ENCODE data around the gene TBC1D32.

The TBC1D32 gene

GRCh38 chr6:121356575-121356974, 22.3 kb upstream of the TBC1D32 start:
- ChIA-PET CTCF (interaction anchor here (0.6 kb wide), 1 partner anchor 299 kb away, joined by 3 read pairs; no protein-coding TSS in a partner anchor), POLR2A (no interaction called here)
- no peak for DNase-seq (ENCODE audit: extremely low spot score)
- TF ChIP-seq, protein P1, sequence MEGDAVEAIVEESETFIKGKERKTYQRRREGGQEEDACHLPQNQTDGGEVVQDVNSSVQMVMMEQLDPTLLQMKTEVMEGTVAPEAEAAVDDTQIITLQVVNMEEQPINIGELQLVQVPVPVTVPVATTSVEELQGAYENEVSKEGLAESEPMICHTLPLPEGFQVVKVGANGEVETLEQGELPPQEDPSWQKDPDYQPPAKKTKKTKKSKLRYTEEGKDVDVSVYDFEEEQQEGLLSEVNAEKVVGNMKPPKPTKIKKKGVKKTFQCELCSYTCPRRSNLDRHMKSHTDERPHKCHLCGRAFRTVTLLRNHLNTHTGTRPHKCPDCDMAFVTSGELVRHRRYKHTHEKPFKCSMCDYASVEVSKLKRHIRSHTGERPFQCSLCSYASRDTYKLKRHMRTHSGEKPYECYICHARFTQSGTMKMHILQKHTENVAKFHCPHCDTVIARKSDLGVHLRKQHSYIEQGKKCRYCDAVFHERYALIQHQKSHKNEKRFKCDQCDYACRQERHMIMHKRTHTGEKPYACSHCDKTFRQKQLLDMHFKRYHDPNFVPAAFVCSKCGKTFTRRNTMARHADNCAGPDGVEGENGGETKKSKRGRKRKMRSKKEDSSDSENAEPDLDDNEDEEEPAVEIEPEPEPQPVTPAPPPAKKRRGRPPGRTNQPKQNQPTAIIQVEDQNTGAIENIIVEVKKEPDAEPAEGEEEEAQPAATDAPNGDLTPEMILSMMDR (IDR thresholded peaks at IDR 0.05; ENCODE audit: control extremely low read depth, extremely low read depth, low read depth, missing control alignments), result no peak

GRCh38 chr6:121354764-121355163, 20.5 kb upstream of the TBC1D32 start:
- ChIA-PET CTCF (interaction anchor here (1.2 kb wide), 1 partner anchor 16 kb away, joined by 3 read pairs; no protein-coding TSS in a partner anchor), POLR2A (no interaction called here)
- DNase-seq (ENCODE audit: extremely low spot score), result no peak
- TF ChIP-seq, protein P1 (IDR thresholded peaks at IDR 0.05; ENCODE audit: control extremely low read depth, extremely low read depth, low read depth, missing control alignments), result no peak

DNA sequence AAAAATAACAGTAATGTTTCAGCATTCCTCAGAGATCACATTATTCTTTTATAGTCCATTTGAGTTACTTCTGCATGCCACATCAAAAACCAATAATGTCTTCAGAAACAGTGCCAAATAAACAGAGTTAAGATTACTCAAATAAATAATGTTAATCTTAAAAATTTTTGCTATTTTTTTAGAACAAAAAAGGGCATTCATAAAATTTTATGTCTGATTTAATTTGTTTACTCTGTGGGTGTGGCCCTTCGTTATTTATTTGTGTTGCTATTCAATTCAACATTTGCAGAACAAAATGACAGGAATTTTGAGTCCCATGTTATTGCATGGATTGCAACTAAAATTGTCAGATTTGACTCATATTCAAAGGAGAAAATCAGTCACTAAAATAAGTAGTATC, 18.7 kb upstream of the TBC1D32 start:
- CTCF ChIA-PET, result no interaction called here
- TF ChIP-seq, protein P1 (IDR thresholded peaks at IDR 0.05; ENCODE audit: control extremely low read depth, extremely low read depth, low read depth, missing control alignments), result no peak
- DNase-seq (ENCODE audit: extremely low spot score), result no peak
- POLR2A ChIA-PET, result no interaction called here

- CTCF ChIA-PET, result no interaction called here
- TF ChIP-seq, protein P1 (IDR thresholded peaks at IDR 0.05; ENCODE audit: control extremely low read depth, extremely low read depth, low read depth, missing control alignments), result no peak
- POLR2A ChIA-PET, result no interaction called here
Observed at GRCh38 chr6:121351916-121352315, 17.6 kb upstream of the TBC1D32 start.

DNA sequence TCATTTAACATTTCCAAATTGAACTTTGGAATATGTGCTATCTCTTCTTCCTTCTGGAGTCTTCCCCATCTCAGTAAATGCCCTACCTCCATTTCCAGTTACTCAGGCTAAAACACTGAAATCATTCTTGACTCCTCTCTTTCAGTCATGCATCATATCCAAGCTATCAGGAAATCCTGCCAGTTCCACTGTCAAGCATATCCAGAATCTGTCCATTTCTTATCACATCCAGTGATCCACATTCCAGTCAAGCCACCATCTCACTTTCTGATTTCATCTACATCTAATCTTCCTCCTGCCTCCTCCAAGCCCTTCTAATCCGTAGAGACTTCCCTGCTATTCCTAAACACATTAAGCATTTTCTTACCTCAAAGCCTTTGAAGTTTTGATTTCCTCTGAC, 15.3 kb upstream of the TBC1D32 start:
- CTCF ChIA-PET, result no interaction called here
- TF ChIP-seq, protein P1 (IDR thresholded peaks at IDR 0.05; ENCODE audit: control extremely low read depth, extremely low read depth, low read depth, missing control alignments), result no peak

More at GRCh38 chr6:121351916-121352315, 17.6 kb upstream of the TBC1D32 start:
- no peak for DNase-seq (ENCODE audit: extremely low spot score)

GRCh38 chr6:121347484-121347883, 13.2 kb upstream of the TBC1D32 start:
- ChIA-PET CTCF (no interaction called here), POLR2A (no interaction called here)
- TF ChIP-seq, protein P1 (IDR thresholded peaks at IDR 0.05; ENCODE audit: control extremely low read depth, extremely low read depth, low read depth, missing control alignments), result no peak
- no peak for DNase-seq (ENCODE audit: extremely low spot score)

More for the DNA sequence above, 15.3 kb upstream of the TBC1D32 start:
- POLR2A ChIA-PET, result no interaction called here
- no peak for DNase-seq (ENCODE audit: extremely low spot score)

- DNase-seq (ENCODE audit: extremely low spot score), result no peak
- CTCF ChIA-PET, result interaction anchor here (1.3 kb wide), 1 partner anchor 25 kb away, joined by 3 read pairs; no protein-coding TSS in a partner anchor
- TF ChIP-seq, protein P1 (IDR thresholded peaks at IDR 0.05; ENCODE audit: control extremely low read depth, extremely low read depth, low read depth, missing control alignments), result no peak
- POLR2A ChIA-PET, result no interaction called here
Observed at GRCh38 chr6:121344539-121344938, 10.3 kb upstream of the TBC1D32 start.

All from GM10248 (cell line).